ENCODE results near the gene PCBP2. TPM values are rescaled to one million over a fixed set of nuclear protein-coding genes. Genes with fewer than 3 reads are reported as not detected.
"Not testable (repeated sequence)": the region's sequence is repeated elsewhere in the genome, so short reads cannot be mapped to it uniquely, and the experiment has no call there.

The PCBP2 gene
- total RNA-seq, 2 experiments from 2014 or later, result 813 to 836 TPM

- no peak overlapping the region for H3K4me3 Mint-ChIP-seq
- ATAC-seq (no peak), DNase-seq (no peak)
- H3K9me3 Mint-ChIP-seq (ENCODE audit: insufficient read depth), result no peaks in the 10 kb centered on the region
- H3K36me3 Mint-ChIP-seq (ENCODE audit: low read depth), result peaks cover 82% of the 10 kb centered on the region
- peak overlapping the region; percentile 43 for H3K27ac Mint-ChIP-seq
- H3K4me1 Mint-ChIP-seq (ENCODE audit: low read depth), result peaks cover 40% of the 10 kb centered on the region
- ChIA-PET CTCF (interaction anchor here (0.8 to 8.6 kb wide), 19 partner anchors 8 to 199 kb away, joined by 3 to 78 read pairs (median 7); partner anchors contain the start of genes AAAS, ATP5MC2, MAP3K12 and TARBP2), POLR2A (interaction anchor here (0.5 to 2.7 kb wide), 7 partner anchors 21 to 110 kb away, joined by 3 to 16 read pairs (median 6); partner anchors contain the start of genes MAP3K12, SP1 and TARBP2)
- no peaks in the 10 kb centered on the region for H3K27me3 Mint-ChIP-seq (ENCODE audit: low read depth)
Measured at GRCh38 chr12:53476769-53477209, 24.9 kb downstream of the PCBP2 start.

GRCh38 chr12:53478865-53479264 is 27.0 kb downstream of the PCBP2 start:
- CTCF ChIA-PET, result interaction anchor here (1.0 to 8.6 kb wide), 3 partner anchors 13 to 127 kb away, joined by 3 to 78 read pairs (median 8); no protein-coding TSS in a partner anchor
- no peak for ATAC-seq
- DNase-seq, result no peak
- POLR2A ChIA-PET, result interaction anchor here (0.7 to 1.0 kb wide), 3 partner anchors 13 to 15 kb away, joined by 3 read pairs; no protein-coding TSS in a partner anchor
- no peaks in the 10 kb centered on the region for H3K27me3 Mint-ChIP-seq (ENCODE audit: low read depth)
- H3K4me3 Mint-ChIP-seq, result no peak overlapping the region
- H3K36me3 Mint-ChIP-seq (ENCODE audit: low read depth), result peaks cover 78% of the 10 kb centered on the region
- H3K27ac Mint-ChIP-seq, result no peak overlapping the region
- no peaks in the 10 kb centered on the region for H3K9me3 Mint-ChIP-seq (ENCODE audit: insufficient read depth)
- peaks cover 24% of the 10 kb centered on the region for H3K4me1 Mint-ChIP-seq (ENCODE audit: low read depth)

GRCh38 chr12:53479331-53479730 is 27.4 kb downstream of the PCBP2 start:
- H3K27ac Mint-ChIP-seq, result no peak overlapping the region
- POLR2A ChIA-PET, result interaction anchor here (0.8 to 1.0 kb wide), 2 partner anchors 13 to 15 kb away, joined by 3 read pairs; no protein-coding TSS in a partner anchor
- H3K27me3 Mint-ChIP-seq (ENCODE audit: low read depth), result no peaks in the 10 kb centered on the region

GRCh38 chr12:53480491-53481442 is 28.9 kb downstream of the PCBP2 start:
- Mint-ChIP-seq H3K4me1 (ENCODE audit: low read depth) (peaks cover 7% of the 10 kb centered on the region), H3K4me3 (no peak overlapping the region), H3K36me3 (ENCODE audit: low read depth) (peaks cover 75% of the 10 kb centered on the region), H3K27me3 (ENCODE audit: low read depth) (no peaks in the 10 kb centered on the region), H3K27ac (no peak overlapping the region), H3K9me3 (ENCODE audit: insufficient read depth) (no peaks in the 10 kb centered on the region)
- ChIA-PET POLR2A (interaction anchor here (0.9 to 1.4 kb wide), 4 partner anchors 9 to 22 kb away, joined by 3 to 5 read pairs (median 3); no protein-coding TSS in a partner anchor), CTCF (interaction anchor here (1.1 to 2.6 kb wide), 8 partner anchors 8 to 195 kb away, joined by 3 to 20 read pairs (median 4); partner anchors contain the start of genes ATP5MC2 and NPFF)
- DNase-seq, result no peak
- ATAC-seq, result no peak

More at GRCh38 chr12:53479331-53479730, 27.4 kb downstream of the PCBP2 start:
- CTCF ChIA-PET, result interaction anchor here (8.6 kb wide), 1 partner anchor 31 kb away, joined by 78 read pairs; no protein-coding TSS in a partner anchor
- Mint-ChIP-seq H3K4me1 (ENCODE audit: low read depth) (peaks cover 20% of the 10 kb centered on the region), H3K36me3 (ENCODE audit: low read depth) (peaks cover 78% of the 10 kb centered on the region), H3K9me3 (ENCODE audit: insufficient read depth) (no peaks in the 10 kb centered on the region), H3K4me3 (no peak overlapping the region)
- DNase-seq (no peak), ATAC-seq (no peak)

GRCh38 chr12:53481458-53481857 is 29.6 kb downstream of the PCBP2 start:
- H3K36me3 Mint-ChIP-seq (ENCODE audit: low read depth), result peaks cover 73% of the 10 kb centered on the region
- H3K27ac Mint-ChIP-seq; H3K27me3 Mint-ChIP-seq (ENCODE audit: low read depth); H3K4me1 Mint-ChIP-seq (ENCODE audit: low read depth); H3K9me3 Mint-ChIP-seq (ENCODE audit: insufficient read depth); DNase-seq; ATAC-seq; H3K4me3 Mint-ChIP-seq: not testable (repeated sequence)
- POLR2A ChIA-PET, result interaction anchor here (0.9 to 2.2 kb wide), 5 partner anchors 8 to 22 kb away, joined by 3 to 8 read pairs (median 3); no protein-coding TSS in a partner anchor
- CTCF ChIA-PET, result interaction anchor here (1.0 to 2.6 kb wide), 11 partner anchors 9 to 194 kb away, joined by 3 to 20 read pairs (median 4); partner anchors contain the start of genes ATP5MC2 and NPFF

GRCh38 chr12:53481939-53482586 is 30.2 kb downstream of the PCBP2 start:
- Mint-ChIP-seq H3K27me3 (ENCODE audit: low read depth) (no peaks in the 10 kb centered on the region), H3K27ac (no peak overlapping the region), H3K9me3 (ENCODE audit: insufficient read depth) (no peaks in the 10 kb centered on the region), H3K4me1 (ENCODE audit: low read depth) (peaks cover 5% of the 10 kb centered on the region), H3K4me3 (no peak overlapping the region), H3K36me3 (ENCODE audit: low read depth) (peaks cover 70% of the 10 kb centered on the region)
- no peak for ATAC-seq
- ChIA-PET POLR2A (interaction anchor here (0.8 to 2.2 kb wide), 9 partner anchors 8 to 160 kb away, joined by 3 to 14 read pairs (median 3); partner anchors contain the start of genes AAAS and TARBP2), CTCF (interaction anchor here (1.0 to 2.6 kb wide), 12 partner anchors 9 to 194 kb away, joined by 3 to 20 read pairs (median 4); partner anchors contain the start of genes ATP5MC2 and NPFF)
- DNase-seq, result no peak

- Mint-ChIP-seq H3K4me3 (no peak overlapping the region), H3K27me3 (ENCODE audit: low read depth) (no peaks in the 10 kb centered on the region), H3K4me1 (ENCODE audit: low read depth) (peaks cover 5% of the 10 kb centered on the region), H3K9me3 (ENCODE audit: insufficient read depth) (no peaks in the 10 kb centered on the region), H3K27ac (no peak overlapping the region), H3K36me3 (ENCODE audit: low read depth) (peaks cover 73% of the 10 kb centered on the region)
- CTCF ChIA-PET, result interaction anchor here (1.0 to 2.6 kb wide), 6 partner anchors 10 to 130 kb away, joined by 3 to 20 read pairs (median 6); partner anchors contain the start of gene NPFF
- POLR2A ChIA-PET, result interaction anchor here (0.8 to 2.2 kb wide), 7 partner anchors 9 to 161 kb away, joined by 3 to 14 read pairs (median 3); partner anchors contain the start of genes AAAS and TARBP2
- DNase-seq (no peak), ATAC-seq (no peak)
Measured at GRCh38 chr12:53482626-53483168, 30.8 kb downstream of the PCBP2 start.

- DNase-seq (no peak), ATAC-seq (peak; percentile 2)
- CTCF ChIA-PET, result interaction anchor here (2.6 kb wide), 1 partner anchor 25 kb away, joined by 20 read pairs; the partner anchor contains the start of gene NPFF
- peaks cover 5% of the 10 kb centered on the region for H3K4me1 Mint-ChIP-seq (ENCODE audit: low read depth)
- no peak overlapping the region for H3K4me3 Mint-ChIP-seq
- POLR2A ChIA-PET, result interaction anchor here (0.9 to 2.2 kb wide), 6 partner anchors 10 to 162 kb away, joined by 3 to 14 read pairs (median 3); partner anchors contain the start of genes AAAS and TARBP2
- H3K36me3 Mint-ChIP-seq (ENCODE audit: low read depth), result peaks cover 72% of the 10 kb centered on the region
- peak overlapping the region; percentile 21 for H3K27ac Mint-ChIP-seq
- no peaks in the 10 kb centered on the region for H3K27me3 Mint-ChIP-seq (ENCODE audit: low read depth)
- no peaks in the 10 kb centered on the region for H3K9me3 Mint-ChIP-seq (ENCODE audit: insufficient read depth)
Measured at GRCh38 chr12:53483225-53483978, 31.5 kb downstream of the PCBP2 start.

- no peak for DNase-seq
- peak; percentile 5 for ATAC-seq
- H3K27ac Mint-ChIP-seq, result no peak overlapping the region
- ChIA-PET POLR2A (interaction anchor here (0.9 to 2.2 kb wide), 2 partner anchors 17 to 28 kb away, joined by 3 to 14 read pairs; partner anchors contain the start of gene TARBP2), CTCF (no interaction called here)
- H3K9me3 Mint-ChIP-seq (ENCODE audit: insufficient read depth), result no peaks in the 10 kb centered on the region
- peaks cover 5% of the 10 kb centered on the region for H3K4me1 Mint-ChIP-seq (ENCODE audit: low read depth)
- peaks cover 66% of the 10 kb centered on the region for H3K36me3 Mint-ChIP-seq (ENCODE audit: low read depth)
- H3K27me3 Mint-ChIP-seq (ENCODE audit: low read depth), result no peaks in the 10 kb centered on the region
- no peak overlapping the region for H3K4me3 Mint-ChIP-seq
Measured at GRCh38 chr12:53483979-53484377, 32.1 kb downstream of the PCBP2 start.
